ENCODE results near the gene DLG2.

DLG2 gene

DNA sequence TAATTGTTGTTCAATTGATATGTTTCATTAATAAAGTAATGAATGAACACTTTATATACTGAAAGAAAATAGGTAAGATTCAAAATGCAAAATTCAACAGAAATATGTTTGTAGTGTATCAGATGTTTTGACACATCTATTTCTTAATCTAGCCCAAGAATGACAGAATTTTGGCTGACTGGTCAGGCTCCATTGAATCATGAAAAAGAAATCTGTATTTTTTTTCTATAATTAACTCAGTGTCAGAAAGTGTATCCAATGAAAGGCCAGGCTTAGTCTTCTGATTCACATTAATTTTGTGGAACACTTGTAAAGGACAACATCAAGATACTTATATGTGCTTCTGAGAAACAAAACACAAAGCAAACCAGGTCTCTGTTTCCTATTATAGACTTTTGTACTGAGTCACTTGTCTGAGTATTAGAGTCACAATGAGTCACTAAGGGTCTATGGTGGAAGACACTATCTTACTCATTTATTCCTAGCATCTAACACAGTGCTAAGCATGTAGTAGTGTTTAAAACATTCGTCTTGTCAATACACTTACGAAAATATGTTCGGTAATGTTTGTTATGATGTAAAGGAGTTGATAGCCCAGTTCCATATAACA, 2043.3 kb downstream of the DLG2 start:
- DNase-seq (ENCODE audit: insufficient read length, low spot score) (peak; percentile 16), FAIRE-seq (peak; percentile 85)

DNA sequence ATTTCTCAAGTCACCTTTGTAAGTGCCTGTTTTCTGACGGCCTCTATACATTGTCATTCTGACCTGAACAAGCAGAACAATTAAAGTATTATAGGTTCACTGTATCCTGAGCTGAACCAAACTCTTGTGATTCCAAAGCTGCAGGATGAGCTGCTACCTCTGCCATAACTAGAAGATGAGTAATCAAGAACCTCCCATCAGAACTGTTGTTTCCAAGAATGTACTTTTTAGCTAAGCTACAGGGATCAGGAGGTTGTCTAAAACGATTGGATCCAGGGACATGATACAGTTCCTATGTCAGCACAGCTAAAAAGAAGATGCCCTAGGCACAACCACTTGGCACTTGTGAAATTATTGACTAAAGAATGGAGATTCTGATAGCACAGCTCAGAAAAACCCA, 2052.6 kb downstream of the DLG2 start:
- DNase-seq (ENCODE audit: insufficient read length, low spot score) (no peak), FAIRE-seq (no peak)
- TF ChIP-seq PAX5 (IDR thresholded peaks at IDR 0.05; ENCODE audit: insufficient read depth, low read length, severe bottlenecking) = no peak
- TF ChIP-seq TAF1 (IDR thresholded peaks at IDR 0.05; ENCODE audit: low read depth, low read length) = no peak
- TF ChIP-seq SPI1 (IDR thresholded peaks at IDR 0.05; ENCODE audit: low read depth, low read length) = no peak
- TF ChIP-seq POLR2A (IDR thresholded peaks at IDR 0.05; ENCODE audit: low read depth, low read length) = no peak
- no peak for TF ChIP-seq POLR2AphosphoS5 (IDR thresholded peaks at IDR 0.05; ENCODE audit: low read depth, low read length)
- TF ChIP-seq POU2F2 (IDR thresholded peaks at IDR 0.05; ENCODE audit: low read depth, low read length) = no peak

More for the DNA sequence above, 2043.3 kb downstream of the DLG2 start:
- TF ChIP-seq SPI1 (IDR thresholded peaks at IDR 0.05; ENCODE audit: low read depth, low read length) = no peak
- TF ChIP-seq POLR2AphosphoS5 (IDR thresholded peaks at IDR 0.05; ENCODE audit: low read depth, low read length) = no peak
- TF ChIP-seq POLR2A (IDR thresholded peaks at IDR 0.05; ENCODE audit: low read depth, low read length) = no peak
- TF ChIP-seq PAX5 (IDR thresholded peaks at IDR 0.05; ENCODE audit: insufficient read depth, low read length, severe bottlenecking) = no peak
- TF ChIP-seq POU2F2 (IDR thresholded peaks at IDR 0.05; ENCODE audit: low read depth, low read length) = no peak
- TF ChIP-seq TAF1 (IDR thresholded peaks at IDR 0.05; ENCODE audit: low read depth, low read length) = no peak

DNA sequence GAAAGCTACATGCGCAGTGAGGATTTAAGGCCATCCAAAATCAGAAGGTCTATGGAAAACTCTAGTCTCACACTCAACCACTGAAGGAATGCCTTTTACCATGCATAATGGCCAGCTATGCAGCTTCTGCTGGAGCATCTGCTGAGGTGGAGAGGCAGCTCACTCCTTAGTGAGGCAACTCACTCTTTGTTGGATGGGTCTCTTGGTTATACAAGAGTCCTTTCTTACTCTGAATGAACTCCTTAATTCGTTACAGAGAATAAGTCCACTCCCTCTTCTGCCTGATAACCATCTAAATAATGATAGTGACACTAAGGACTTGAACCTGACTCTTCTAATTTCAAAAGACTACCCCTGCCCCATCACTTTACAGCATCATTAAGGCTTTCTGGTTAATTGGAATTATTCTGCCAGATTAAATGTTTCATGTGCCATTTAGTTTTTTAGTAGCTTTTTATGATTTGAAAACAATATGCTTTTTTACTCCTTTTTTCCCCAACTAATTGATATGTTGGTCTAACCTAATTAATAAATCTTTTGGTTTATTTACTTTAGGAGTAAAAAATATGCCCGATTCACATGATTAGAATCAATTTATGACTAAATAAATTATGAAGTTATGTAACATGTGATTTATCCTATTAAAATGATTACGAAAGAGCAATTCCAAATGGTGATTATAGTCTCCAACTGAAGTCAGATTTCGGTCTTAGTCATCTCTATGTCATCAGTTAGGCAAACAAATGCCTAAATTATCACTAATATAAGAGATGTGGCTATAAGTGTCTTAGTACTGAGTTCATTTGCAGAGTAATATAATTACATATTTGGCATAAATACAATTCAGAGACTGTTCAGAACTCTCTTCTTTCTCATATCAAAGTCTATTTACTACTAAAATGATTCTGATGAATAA, 2054.3 kb downstream of the DLG2 start:
- DNase-seq (ENCODE audit: insufficient read length, low spot score) (no peak), FAIRE-seq (no peak)
- no peak for TF ChIP-seq SPI1 (IDR thresholded peaks at IDR 0.05; ENCODE audit: low read depth, low read length)
- no peak for TF ChIP-seq POLR2AphosphoS5 (IDR thresholded peaks at IDR 0.05; ENCODE audit: low read depth, low read length)
- no peak for TF ChIP-seq PAX5 (IDR thresholded peaks at IDR 0.05; ENCODE audit: insufficient read depth, low read length, severe bottlenecking)
- no peak for TF ChIP-seq POU2F2 (IDR thresholded peaks at IDR 0.05; ENCODE audit: low read depth, low read length)
- TF ChIP-seq TAF1 (IDR thresholded peaks at IDR 0.05; ENCODE audit: low read depth, low read length) = no peak
- no peak for TF ChIP-seq POLR2A (IDR thresholded peaks at IDR 0.05; ENCODE audit: low read depth, low read length)

DNA sequence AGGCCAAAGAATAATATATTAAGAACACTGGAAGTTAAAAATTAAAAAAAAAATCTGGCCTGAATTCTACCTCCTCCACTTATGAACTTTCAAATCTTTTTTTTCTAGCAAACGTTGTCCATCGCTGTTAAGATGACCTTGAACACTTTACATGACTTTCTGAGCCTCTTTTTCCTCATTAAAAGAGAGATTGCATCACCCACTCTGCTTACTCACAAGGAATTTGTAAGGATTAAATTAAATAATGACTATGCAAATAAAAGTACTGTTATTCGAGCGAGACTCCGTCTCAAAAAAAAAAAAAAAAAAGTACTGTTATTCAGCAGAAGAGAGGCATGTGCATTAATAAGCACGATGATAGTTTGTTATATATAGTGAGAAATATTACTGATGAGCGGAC, 2055.8 kb downstream of the DLG2 start:
- FAIRE-seq (no peak), DNase-seq (ENCODE audit: insufficient read length, low spot score) (no peak)
- TF ChIP-seq SPI1 (IDR thresholded peaks at IDR 0.05; ENCODE audit: low read depth, low read length) (no peak), PAX5 (IDR thresholded peaks at IDR 0.05; ENCODE audit: insufficient read depth, low read length, severe bottlenecking) (no peak)

DNA sequence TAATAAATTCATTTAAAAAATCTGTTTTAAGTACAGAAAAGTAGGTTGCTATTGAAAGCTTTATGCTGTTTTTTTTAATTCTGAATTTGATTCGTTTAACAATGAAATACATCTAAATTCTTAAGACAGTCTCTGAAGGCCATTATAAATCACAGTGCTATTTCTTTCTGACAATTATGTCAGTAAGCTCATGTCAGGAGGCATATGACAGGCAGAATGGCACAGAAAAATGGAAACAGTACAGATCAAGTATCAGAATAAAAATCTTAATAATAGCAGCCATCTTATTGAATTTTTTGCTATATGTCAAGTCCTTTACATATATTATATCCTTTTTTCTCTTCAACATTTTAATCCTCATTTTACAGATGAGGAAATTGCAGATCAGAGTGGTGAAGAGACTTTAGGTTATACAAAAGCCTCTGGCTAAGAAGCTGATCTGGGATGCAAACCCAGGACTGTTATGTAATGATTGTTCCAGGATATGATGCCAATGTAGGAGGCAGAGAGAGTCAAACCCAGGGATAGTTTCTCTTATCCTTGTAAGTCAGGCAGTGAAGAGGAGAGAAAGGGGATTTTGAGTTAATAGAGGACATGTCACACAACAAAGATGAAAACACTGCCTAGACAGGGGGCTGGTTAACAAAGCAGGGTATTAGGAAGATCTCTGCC, 2057.9 kb downstream of the DLG2 start:
- DNase-seq (ENCODE audit: insufficient read length, low spot score) = no peak
- TF ChIP-seq POLR2AphosphoS5 (IDR thresholded peaks at IDR 0.05; ENCODE audit: low read depth, low read length) = no peak
- TF ChIP-seq SPI1 (IDR thresholded peaks at IDR 0.05; ENCODE audit: low read depth, low read length) = no peak
- TF ChIP-seq POU2F2 (IDR thresholded peaks at IDR 0.05; ENCODE audit: low read depth, low read length) = no peak
- FAIRE-seq = no peak

DNA sequence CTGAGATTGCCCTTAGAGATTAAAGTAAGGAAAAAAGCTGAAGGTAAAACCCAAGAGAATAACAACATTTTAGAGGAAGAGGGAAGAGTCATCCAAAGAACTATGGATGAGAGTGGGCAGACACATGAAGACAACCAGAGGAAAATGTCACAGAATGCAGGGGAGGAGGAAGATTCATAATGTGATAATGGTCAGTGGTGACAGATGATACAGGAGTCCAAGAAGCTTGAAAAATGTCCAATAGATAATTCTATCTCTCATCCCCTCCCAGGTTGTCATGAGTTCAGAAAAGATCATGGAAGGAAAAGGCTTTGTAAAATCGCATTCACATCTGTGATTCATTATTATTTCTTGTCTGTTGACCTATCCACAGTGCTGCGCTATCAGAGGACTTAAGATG, 2058.6 kb downstream of the DLG2 start:
- no peak for TF ChIP-seq TAF1 (IDR thresholded peaks at IDR 0.05; ENCODE audit: low read depth, low read length)
- TF ChIP-seq SPI1 (IDR thresholded peaks at IDR 0.05; ENCODE audit: low read depth, low read length) = no peak
- no peak for TF ChIP-seq POLR2A (IDR thresholded peaks at IDR 0.05; ENCODE audit: low read depth, low read length)
- no peak for TF ChIP-seq POU2F2 (IDR thresholded peaks at IDR 0.05; ENCODE audit: low read depth, low read length)
- no peak for TF ChIP-seq POLR2AphosphoS5 (IDR thresholded peaks at IDR 0.05; ENCODE audit: low read depth, low read length)
- no peak for TF ChIP-seq PAX5 (IDR thresholded peaks at IDR 0.05; ENCODE audit: insufficient read depth, low read length, severe bottlenecking)
- FAIRE-seq = no peak
- DNase-seq (ENCODE audit: insufficient read length, low spot score) = no peak

DNA sequence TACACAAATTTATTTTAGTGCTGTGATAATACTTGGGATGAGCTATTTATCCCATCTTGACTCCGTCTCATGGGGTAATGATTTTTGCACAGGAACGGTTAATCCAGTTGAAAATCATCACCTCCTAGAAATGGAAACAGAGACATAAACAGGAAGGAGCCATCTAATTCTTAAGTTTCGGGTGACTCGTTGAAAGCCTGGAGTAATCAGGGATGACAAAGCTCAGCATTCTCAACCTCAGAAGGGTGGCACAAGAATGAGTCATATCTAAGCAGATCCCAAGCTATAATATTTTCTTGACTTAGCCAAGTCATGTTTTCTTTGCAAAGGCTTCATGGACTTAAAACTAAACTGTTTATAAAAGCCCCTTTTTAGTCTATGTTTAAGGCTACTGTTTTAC, 2060.2 kb downstream of the DLG2 start:
- FAIRE-seq (no peak), DNase-seq (ENCODE audit: insufficient read length, low spot score) (no peak)
- TF ChIP-seq PAX5 (IDR thresholded peaks at IDR 0.05; ENCODE audit: insufficient read depth, low read length, severe bottlenecking) (no peak), POLR2AphosphoS5 (IDR thresholded peaks at IDR 0.05; ENCODE audit: low read depth, low read length) (no peak), TAF1 (IDR thresholded peaks at IDR 0.05; ENCODE audit: low read depth, low read length) (no peak), POU2F2 (IDR thresholded peaks at IDR 0.05; ENCODE audit: low read depth, low read length) (no peak)

DNA sequence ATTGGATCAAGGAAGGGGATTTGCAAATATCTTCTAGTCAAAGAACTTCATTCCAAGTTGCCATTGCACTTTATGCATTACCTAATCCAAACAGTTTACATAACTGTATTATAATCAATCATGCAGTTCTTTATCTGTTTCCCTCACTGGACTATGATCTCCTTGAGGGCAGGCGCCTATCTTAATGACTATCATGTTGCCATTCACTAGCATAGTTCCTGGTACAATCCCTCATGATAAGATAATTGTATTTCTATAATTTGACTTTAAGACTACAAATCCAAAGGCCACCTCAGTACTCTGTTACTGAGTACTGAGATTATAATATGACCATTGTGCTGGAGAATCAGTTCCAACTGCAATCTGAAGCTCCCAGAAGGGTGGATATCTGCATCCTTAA, 2062.3 kb downstream of the DLG2 start:
- FAIRE-seq (no peak), DNase-seq (ENCODE audit: insufficient read length, low spot score) (no peak)
- TF ChIP-seq POLR2AphosphoS5 (IDR thresholded peaks at IDR 0.05; ENCODE audit: low read depth, low read length) (no peak), POU2F2 (IDR thresholded peaks at IDR 0.05; ENCODE audit: low read depth, low read length) (no peak), POLR2A (IDR thresholded peaks at IDR 0.05; ENCODE audit: low read depth, low read length) (no peak), TAF1 (IDR thresholded peaks at IDR 0.05; ENCODE audit: low read depth, low read length) (no peak), SPI1 (IDR thresholded peaks at IDR 0.05; ENCODE audit: low read depth, low read length) (no peak), PAX5 (IDR thresholded peaks at IDR 0.05; ENCODE audit: insufficient read depth, low read length, severe bottlenecking) (no peak)

DNA sequence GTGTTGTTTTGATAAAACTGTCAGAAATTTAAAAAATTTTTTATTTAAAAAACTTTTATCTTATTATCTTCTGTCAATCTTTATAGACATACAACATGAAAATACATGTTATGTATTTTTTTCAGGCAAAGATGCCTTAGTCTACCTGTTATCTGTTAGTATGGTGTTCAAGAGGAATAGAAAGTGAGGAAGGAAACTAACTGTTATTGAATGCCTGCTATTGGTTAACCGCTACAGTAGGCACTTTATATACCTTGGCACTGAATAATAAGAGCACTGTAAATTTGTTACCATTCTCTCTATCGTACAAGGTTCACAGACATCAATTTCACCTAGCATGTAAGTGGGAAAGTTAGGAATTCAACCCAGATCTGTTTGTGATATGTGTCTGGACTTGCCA, 2068.9 kb downstream of the DLG2 start:
- FAIRE-seq = no peak
- TF ChIP-seq TAF1 (IDR thresholded peaks at IDR 0.05; ENCODE audit: low read depth, low read length) (no peak), PAX5 (IDR thresholded peaks at IDR 0.05; ENCODE audit: insufficient read depth, low read length, severe bottlenecking) (no peak), POU2F2 (IDR thresholded peaks at IDR 0.05; ENCODE audit: low read depth, low read length) (no peak), POLR2AphosphoS5 (IDR thresholded peaks at IDR 0.05; ENCODE audit: low read depth, low read length) (no peak), POLR2A (IDR thresholded peaks at IDR 0.05; ENCODE audit: low read depth, low read length) (no peak), SPI1 (IDR thresholded peaks at IDR 0.05; ENCODE audit: low read depth, low read length) (no peak)
- DNase-seq (ENCODE audit: insufficient read length, low spot score) = no peak

Measured in GM12891 (cell line).